Muscle layer of duodenum (tissue), 2 donors: ENCODE data around the gene WDR75.
A peak's percentile ranks its signal among the peaks of the same experiment; 100 is the strongest.

Experiments used
- H3K27ac ChIP-seq: one replicate; pipeline ENCODE4 v1.7.0; 2013; ENCODE audit warnings: mild to moderate bottlenecking, low read length
- H3K27me3 ChIP-seq: one replicate; pipeline ENCODE4 v1.7.0; 2013; ENCODE audit warnings: low read depth, mild to moderate bottlenecking, control low read depth, low read length
- H3K36me3 ChIP-seq, 2 donors: one replicate each; pipeline ENCODE4 v1.7.0; 2013; ENCODE audit warnings: low read length in 2 of 2, control low read depth in 1 of 2, mild to moderate bottlenecking in 1 of 2; ENCODE audit not compliant: insufficient read depth in 2 of 2, control insufficient read depth in 1 of 2
- H3K4me1 ChIP-seq, 2 donors: one replicate each; pipeline ENCODE4 v1.7.0; 2013; ENCODE audit warnings: low read length in 2 of 2, mild to moderate bottlenecking in 2 of 2, control low read depth in 1 of 2, moderate library complexity in 1 of 2; ENCODE audit not compliant: insufficient read depth in 2 of 2, control insufficient read depth in 1 of 2
- H3K4me3 ChIP-seq, 2 donors: one replicate each; pipeline ENCODE4 v1.7.0; 2013; ENCODE audit warnings: low read length in 2 of 2, low read depth in 1 of 2, mild to moderate bottlenecking in 1 of 2
- H3K9me3 ChIP-seq, 2 donors: one replicate each; pipeline ENCODE4 v1.7.0; 2013; ENCODE audit warnings: low read length in 2 of 2, control low read depth in 1 of 2, mild to moderate bottlenecking in 1 of 2; ENCODE audit not compliant: control insufficient read depth in 1 of 2
- donor health status: healthy.

Gene WDR75

DNA sequence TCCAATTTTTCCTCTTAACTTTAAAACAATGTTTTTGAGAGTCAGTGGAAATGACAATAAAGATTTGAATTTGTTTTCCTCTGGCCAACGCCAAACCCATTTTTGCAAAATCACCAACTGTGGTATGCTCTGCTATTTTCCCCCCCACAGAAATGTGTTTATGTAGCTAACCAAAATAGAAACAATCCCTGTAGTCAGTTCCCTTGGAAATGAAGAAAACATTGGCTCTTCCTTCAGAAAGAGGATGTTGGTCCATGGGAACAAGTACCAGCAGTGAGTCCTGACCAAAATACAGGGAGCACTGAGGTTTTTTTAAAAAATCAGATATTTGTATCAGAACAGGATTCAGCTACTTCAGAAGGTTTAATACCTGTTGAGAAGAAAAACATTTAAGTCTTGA is 74.0 kb downstream of the WDR75 start:
- Histone ChIP-seq H3K27ac (no peak overlapping the region), H3K4me3 (no peak overlapping the region), H3K9me3 (peaks cover 0 to 2% of the 10 kb centered on the region in 2 donors), H3K27me3 (no peaks in the 10 kb centered on the region), H3K4me1 (no peaks in the 10 kb centered on the region), H3K36me3 (no peaks in the 10 kb centered on the region)

DNA sequence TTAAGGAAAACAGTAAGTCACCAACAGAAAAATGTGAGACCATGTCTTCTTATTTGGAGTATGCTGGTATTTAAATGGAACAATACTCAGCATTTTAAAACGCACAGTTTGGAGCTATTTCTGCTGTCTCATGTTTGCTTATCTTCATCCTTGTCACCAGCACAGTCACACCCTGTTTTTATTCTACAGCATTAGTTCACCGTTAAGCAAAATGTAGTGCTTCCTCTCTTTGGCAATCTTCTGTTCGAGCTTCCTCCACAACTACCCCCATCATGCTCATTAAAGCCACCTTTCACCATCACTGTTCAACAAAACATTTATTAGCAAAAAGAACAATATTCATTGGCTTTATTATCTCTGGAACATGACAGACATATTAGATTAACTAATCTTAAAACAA is 75.3 kb downstream of the WDR75 start:
- Histone ChIP-seq H3K36me3 (no peaks in the 10 kb centered on the region), H3K4me3 (no peak overlapping the region), H3K4me1 (peaks cover under 1 to 6% of the 10 kb centered on the region in 2 donors), H3K9me3 (peaks cover 0 to 2% of the 10 kb centered on the region in 2 donors), H3K27me3 (no peaks in the 10 kb centered on the region), H3K27ac (no peak overlapping the region)

GRCh38 chr2:189517847-189518535 is 76.7 kb downstream of the WDR75 start:
- Histone ChIP-seq H3K27ac (no peak overlapping the region), H3K27me3 (no peaks in the 10 kb centered on the region), H3K4me3 (no peak overlapping the region), H3K4me1 (peaks cover 10 to 20% of the 10 kb centered on the region in 2 donors), H3K36me3 (no peaks in the 10 kb centered on the region), H3K9me3 (peaks cover 0 to 2% of the 10 kb centered on the region in 2 donors)

DNA sequence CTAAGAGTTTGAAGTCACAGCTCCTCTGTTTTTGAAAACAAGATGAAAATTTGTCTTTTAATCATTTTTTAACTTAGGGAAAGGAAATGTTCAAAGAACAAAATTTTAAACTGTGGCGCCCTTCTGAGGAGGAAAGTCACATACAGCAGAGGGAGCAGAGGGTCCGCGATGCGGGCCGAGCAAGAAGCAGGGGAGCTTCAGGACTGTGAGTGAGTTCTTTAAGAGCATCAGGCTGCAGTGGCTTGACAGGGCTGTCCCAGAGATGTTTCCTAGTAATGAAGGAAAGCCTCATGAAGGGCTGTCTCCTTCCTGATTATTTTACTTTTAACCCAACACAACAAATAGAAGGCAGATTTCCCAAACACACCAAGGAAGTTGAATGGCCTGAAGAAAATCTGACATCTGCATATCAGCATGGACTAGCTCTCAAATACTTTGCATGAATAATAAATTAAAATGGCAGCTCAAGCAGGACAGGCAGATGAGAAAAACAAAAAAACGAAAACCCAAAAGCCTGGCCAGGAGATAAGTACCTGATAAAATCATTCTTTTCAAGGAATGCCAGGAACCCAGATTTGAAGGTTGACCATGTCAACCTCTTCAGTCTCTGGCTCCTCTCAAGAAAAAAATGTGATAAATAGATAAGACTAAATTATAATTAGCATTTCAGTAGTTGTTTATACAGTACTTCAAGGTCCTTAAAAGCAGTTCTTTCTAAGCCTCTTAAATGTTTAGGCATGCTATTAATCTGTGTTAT is 78.5 kb downstream of the WDR75 start:
- no peak overlapping the region for H3K27ac ChIP-seq
- no peaks in the 10 kb centered on the region for H3K27me3 ChIP-seq
- H3K4me1 ChIP-seq, result peaks cover 10 to 23% of the 10 kb centered on the region in 2 donors
- peaks cover 0 to 2% of the 10 kb centered on the region in 2 donors for H3K9me3 ChIP-seq
- H3K36me3 ChIP-seq, result no peaks in the 10 kb centered on the region
- no peak overlapping the region for H3K4me3 ChIP-seq

DNA sequence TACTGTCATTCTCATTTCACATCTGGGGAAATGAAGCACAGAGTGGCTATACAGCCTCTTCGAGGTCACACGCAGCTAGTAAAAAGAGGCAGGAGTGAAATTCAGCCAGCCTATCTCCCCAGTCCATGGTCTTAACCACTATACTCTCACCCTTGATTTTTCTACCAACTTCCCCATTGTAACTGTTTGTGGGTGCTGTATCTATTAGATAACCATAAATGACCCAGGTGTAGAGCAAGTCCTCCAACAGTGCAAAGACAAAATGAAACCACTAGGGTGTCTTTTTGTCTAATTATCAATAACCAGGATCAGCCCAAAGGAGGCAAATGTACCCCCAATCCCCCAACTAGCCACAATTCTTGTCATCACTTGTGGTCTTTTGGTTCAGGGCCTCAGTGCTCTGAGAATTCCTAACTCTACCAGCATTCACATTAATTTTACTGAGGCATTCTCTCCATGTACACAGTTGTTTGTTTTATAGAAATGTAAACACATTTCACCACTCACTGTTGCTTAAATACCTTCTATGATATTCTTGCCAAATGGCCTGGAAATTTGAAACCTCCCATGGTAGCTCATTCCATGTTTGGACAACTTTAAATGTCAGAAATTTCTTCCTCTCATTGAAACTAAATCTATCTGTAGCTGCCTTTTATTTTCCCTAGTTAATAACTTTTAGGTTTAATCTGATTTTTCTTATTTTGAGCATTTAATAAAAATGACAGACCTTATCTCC is 80.6 kb downstream of the WDR75 start:
- H3K9me3 ChIP-seq, result peaks cover 0 to 2% of the 10 kb centered on the region in 2 donors
- peak overlapping the region; percentile 87 for H3K27ac ChIP-seq
- no peaks in the 10 kb centered on the region for H3K36me3 ChIP-seq
- peaks cover 10 to 23% of the 10 kb centered on the region in 2 donors for H3K4me1 ChIP-seq
- no peak overlapping the region for H3K4me3 ChIP-seq
- H3K27me3 ChIP-seq, result no peaks in the 10 kb centered on the region

DNA sequence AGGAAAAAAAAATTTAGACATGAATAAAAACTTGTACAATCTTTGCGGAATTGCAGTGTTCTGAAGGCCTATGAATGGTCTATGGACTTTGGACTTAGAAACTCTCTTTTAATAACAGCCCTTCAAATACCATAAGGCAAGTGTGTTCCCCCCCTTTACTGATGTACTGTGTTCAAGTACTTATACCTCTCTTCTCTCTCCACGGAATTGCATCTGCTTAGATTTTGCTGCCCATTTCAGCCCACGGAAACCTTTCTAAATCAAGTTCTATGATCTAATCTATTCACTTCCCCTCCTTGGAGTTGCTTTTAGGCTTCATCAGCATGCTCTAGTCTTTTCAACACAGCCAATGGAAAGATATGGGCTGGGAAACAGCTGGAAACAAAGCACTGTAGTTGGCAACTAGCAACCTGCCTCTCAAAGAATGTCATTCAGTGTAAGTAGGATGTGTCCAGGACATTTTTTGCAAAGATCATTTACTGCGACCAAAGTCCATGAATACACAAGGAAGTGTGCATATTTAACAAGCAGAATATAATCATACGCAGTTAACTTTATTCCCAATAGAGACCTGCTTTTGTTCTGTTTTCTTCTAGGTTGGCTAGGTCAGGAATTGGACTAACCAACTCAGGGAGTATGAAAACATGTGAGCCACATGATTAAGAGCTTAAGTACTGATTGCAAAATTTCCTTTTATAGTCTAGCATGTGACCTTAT is 81.3 kb downstream of the WDR75 start:
- H3K4me3 ChIP-seq, result no peak overlapping the region
- no peaks in the 10 kb centered on the region for H3K36me3 ChIP-seq
- peak overlapping the region; percentile 87 for H3K27ac ChIP-seq
- H3K27me3 ChIP-seq, result no peaks in the 10 kb centered on the region
- peaks cover 13 to 23% of the 10 kb centered on the region in 2 donors for H3K4me1 ChIP-seq
- H3K9me3 ChIP-seq, result no peaks in the 10 kb centered on the region

- no peaks in the 10 kb centered on the region for H3K27me3 ChIP-seq
- H3K4me1 ChIP-seq, result peaks cover 19 to 23% of the 10 kb centered on the region in 2 donors
- no peaks in the 10 kb centered on the region for H3K36me3 ChIP-seq
- H3K9me3 ChIP-seq, result no peaks in the 10 kb centered on the region
- H3K4me3 ChIP-seq, result no peak overlapping the region
- no peak overlapping the region for H3K27ac ChIP-seq
Measured at GRCh38 chr2:189524746-189525145, 83.5 kb downstream of the WDR75 start.
